Activated B cell treated with CpG ODN at 0.5 μM for 24 hours (primary cell): Measurements from ENCODE around the gene RASGRF2. TPM values are rescaled to one million over a fixed set of nuclear protein-coding genes. Genes with fewer than 3 reads are reported as not detected.

Experiments used
- ATAC-seq: fragments of 200-7000 bp; cut with Tn5 transposase; one replicate; pipeline ENCODE4 v1.10.0; 2021; ENCODE audit warnings: low read depth, mild to moderate bottlenecking, moderate library complexity
- CTCF ChIA-PET: fragments of 350-600 bp; sonication (Branson Sonifier 250); formaldehyde crosslinking; loops from one replicate; lab custom pipeline; 2021; ENCODE audit warnings: antibody characterized with exemption; lab: Charles Lee
- POLR2A ChIA-PET: fragments of 350-600 bp; sonication (Branson Sonifier 250); formaldehyde crosslinking; loops from one replicate; lab custom pipeline; 2021; ENCODE audit warnings: antibody characterized with exemption; lab: Charles Lee
- DNase-seq: peaks from one replicate; pipeline ENCODE4 v3.0.0; 2022
- H3K27ac Mint-ChIP-seq: one replicate; pipeline ENCODE4 v1.8.0; 2020; ENCODE audit warnings: mixed read lengths
- H3K27me3 Mint-ChIP-seq: one replicate; pipeline ENCODE4 v1.8.0; 2021; ENCODE audit warnings: mixed read lengths
- H3K36me3 Mint-ChIP-seq: one replicate; pipeline ENCODE4 v1.8.0; 2021; ENCODE audit warnings: low read depth, mixed read lengths
- H3K4me1 Mint-ChIP-seq: one replicate; pipeline ENCODE4 v1.8.0; 2021; ENCODE audit warnings: mixed read lengths
- H3K4me3 Mint-ChIP-seq: one replicate; pipeline ENCODE4 v1.8.0; 2020; ENCODE audit warnings: mild to moderate bottlenecking, mixed read lengths
- H3K9me3 Mint-ChIP-seq: one replicate; pipeline ENCODE4 v1.8.0; 2020; ENCODE audit warnings: mixed read lengths
- intact Hi-C: fragments of 100-400 bp; cut with micrococcal nuclease; formaldehyde crosslinking; loops from one replicate; pipeline ENCODE4 v1.15.1; 2024
- total RNA-seq: library from RNA; stranded (reverse); gene quantifications from 2 replicates; pipeline ENCODE4 v1.2.3, GENCODE V29; 2022
- TF ChIP-seq, protein P1 (sequence below): fragments of 200-600 bp; IDR thresholded peaks from one replicate; pipeline ENCODE4 v1.8.0; 2022; ENCODE audit warnings: antibody characterized with exemption, mild to moderate bottlenecking

RASGRF2 gene
- total RNA-seq, 1 donor from 2014 or later: 0.64 TPM

- H3K27ac Mint-ChIP-seq: no peak overlapping the region
- CTCF ChIA-PET: no interaction called here
- POLR2A ChIA-PET: no interaction called here
- no peaks in the 10 kb centered on the region for H3K36me3 Mint-ChIP-seq
- no peaks in the 10 kb centered on the region for H3K9me3 Mint-ChIP-seq
- no peaks in the 10 kb centered on the region for H3K4me1 Mint-ChIP-seq
- TF ChIP-seq, protein P1, sequence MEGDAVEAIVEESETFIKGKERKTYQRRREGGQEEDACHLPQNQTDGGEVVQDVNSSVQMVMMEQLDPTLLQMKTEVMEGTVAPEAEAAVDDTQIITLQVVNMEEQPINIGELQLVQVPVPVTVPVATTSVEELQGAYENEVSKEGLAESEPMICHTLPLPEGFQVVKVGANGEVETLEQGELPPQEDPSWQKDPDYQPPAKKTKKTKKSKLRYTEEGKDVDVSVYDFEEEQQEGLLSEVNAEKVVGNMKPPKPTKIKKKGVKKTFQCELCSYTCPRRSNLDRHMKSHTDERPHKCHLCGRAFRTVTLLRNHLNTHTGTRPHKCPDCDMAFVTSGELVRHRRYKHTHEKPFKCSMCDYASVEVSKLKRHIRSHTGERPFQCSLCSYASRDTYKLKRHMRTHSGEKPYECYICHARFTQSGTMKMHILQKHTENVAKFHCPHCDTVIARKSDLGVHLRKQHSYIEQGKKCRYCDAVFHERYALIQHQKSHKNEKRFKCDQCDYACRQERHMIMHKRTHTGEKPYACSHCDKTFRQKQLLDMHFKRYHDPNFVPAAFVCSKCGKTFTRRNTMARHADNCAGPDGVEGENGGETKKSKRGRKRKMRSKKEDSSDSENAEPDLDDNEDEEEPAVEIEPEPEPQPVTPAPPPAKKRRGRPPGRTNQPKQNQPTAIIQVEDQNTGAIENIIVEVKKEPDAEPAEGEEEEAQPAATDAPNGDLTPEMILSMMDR: no peak
- intact Hi-C loops: no loop called here
- peaks cover 19% of the 10 kb centered on the region for H3K27me3 Mint-ChIP-seq
- no peak for ATAC-seq
- no peak for DNase-seq
- H3K4me3 Mint-ChIP-seq: no peak overlapping the region
Observed at GRCh38 chr5:81068063-81068462, 107.9 kb downstream of the RASGRF2 start.

- POLR2A ChIA-PET: no interaction called here
- no peaks in the 10 kb centered on the region for H3K4me1 Mint-ChIP-seq
- intact Hi-C loops: no loop called here
Observed at GRCh38 chr5:81068635-81069034, 108.5 kb downstream of the RASGRF2 start.

GRCh38 chr5:81069990-81070389 is 109.8 kb downstream of the RASGRF2 start:
- POLR2A ChIA-PET: no interaction called here
- TF ChIP-seq, protein P1: no peak
- intact Hi-C loops: no loop called here
- CTCF ChIA-PET: no interaction called here
- DNase-seq (no peak), ATAC-seq (no peak)
- H3K9me3 Mint-ChIP-seq: no peaks in the 10 kb centered on the region
- H3K27ac Mint-ChIP-seq: no peak overlapping the region
- H3K27me3 Mint-ChIP-seq: peaks cover 17% of the 10 kb centered on the region
- H3K4me1 Mint-ChIP-seq: no peaks in the 10 kb centered on the region
- no peak overlapping the region for H3K4me3 Mint-ChIP-seq
- H3K36me3 Mint-ChIP-seq: no peaks in the 10 kb centered on the region

More at GRCh38 chr5:81068635-81069034, 108.5 kb downstream of the RASGRF2 start:
- no peak for ATAC-seq
- Mint-ChIP-seq H3K9me3 (no peaks in the 10 kb centered on the region), H3K36me3 (no peaks in the 10 kb centered on the region), H3K27ac (no peak overlapping the region), H3K4me3 (no peak overlapping the region), H3K27me3 (peaks cover 19% of the 10 kb centered on the region)
- CTCF ChIA-PET: no interaction called here
- TF ChIP-seq, protein P1: no peak
- no peak for DNase-seq

- no peak overlapping the region for H3K27ac Mint-ChIP-seq
- no peaks in the 10 kb centered on the region for H3K4me1 Mint-ChIP-seq
- no peak overlapping the region for H3K4me3 Mint-ChIP-seq
- no peaks in the 10 kb centered on the region for H3K36me3 Mint-ChIP-seq
- TF ChIP-seq, protein P1: no peak
- no peaks in the 10 kb centered on the region for H3K9me3 Mint-ChIP-seq
- ChIA-PET POLR2A (no interaction called here), CTCF (no interaction called here)
- H3K27me3 Mint-ChIP-seq: peaks cover 17% of the 10 kb centered on the region
- intact Hi-C loops: no loop called here
- ATAC-seq: no peak
- no peak for DNase-seq
Observed at GRCh38 chr5:81070571-81071255, 110.5 kb downstream of the RASGRF2 start.

DNA sequence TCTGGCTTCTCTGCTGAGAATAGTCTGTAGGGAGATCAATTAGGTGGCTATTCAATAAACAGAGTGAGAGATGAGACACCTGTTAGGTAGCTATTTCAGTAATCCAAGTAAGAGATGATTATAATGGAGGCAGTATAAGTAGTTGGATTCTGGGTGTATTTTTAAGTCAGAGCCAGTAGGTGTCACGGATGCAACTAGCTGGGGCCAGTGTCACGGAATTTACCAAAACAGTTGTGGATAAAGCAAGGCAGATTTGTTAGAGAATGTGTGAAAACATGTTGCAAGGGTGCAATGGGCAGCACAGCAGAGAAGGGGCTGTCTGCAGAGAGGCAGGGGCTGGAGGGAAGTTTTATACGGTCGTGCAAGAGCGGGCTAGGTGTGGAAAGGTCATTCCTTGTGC is 114.9 kb downstream of the RASGRF2 start:
- intact Hi-C loops: no loop called here
- Mint-ChIP-seq H3K27ac (no peak overlapping the region), H3K4me1 (no peaks in the 10 kb centered on the region), H3K9me3 (no peaks in the 10 kb centered on the region), H3K36me3 (no peaks in the 10 kb centered on the region), H3K4me3 (no peak overlapping the region), H3K27me3 (peaks cover 4% of the 10 kb centered on the region)
- CTCF ChIA-PET: no interaction called here
- TF ChIP-seq, protein P1: no peak
- ATAC-seq: no peak
- POLR2A ChIA-PET: no interaction called here
- no peak for DNase-seq
